VCaP (cell line): Measurements from ENCODE around the gene SCN9A.

Experiments
- H3K27ac ChIP-seq: fragments of 450-650 bp; 2 replicates; pipeline ENCODE4 v1.5.1; 2017
- CTCF ChIP-seq: fragments of 450-650 bp; conservative IDR thresholded peaks from 2 replicates; pipeline ENCODE4 v1.5.1; 2017; ENCODE audit warnings: mild to moderate bottlenecking, moderate library complexity

The SCN9A gene

GRCh38 chr2:166269322-166269721 is 106.4 kb downstream of the SCN9A start:
- H3K27ac ChIP-seq = no peak overlapping the region
- TF ChIP-seq CTCF = no peak

- H3K27ac ChIP-seq = no peak overlapping the region
- no peak for TF ChIP-seq CTCF
These were observed 117.9 kb downstream of the SCN9A start for GRCh38 chr2:166257859-166258258.

- H3K27ac ChIP-seq = no peak overlapping the region
- TF ChIP-seq CTCF = no peak
These were observed 118.8 kb downstream of the SCN9A start for GRCh38 chr2:166256896-166257295.

GRCh38 chr2:166249318-166249717 is 126.4 kb downstream of the SCN9A start:
- TF ChIP-seq CTCF = no peak
- no peak overlapping the region for H3K27ac ChIP-seq

GRCh38 chr2:166246901-166247300 is 128.8 kb downstream of the SCN9A start:
- no peak for TF ChIP-seq CTCF
- H3K27ac ChIP-seq = no peak overlapping the region

- H3K27ac ChIP-seq = no peak overlapping the region
- TF ChIP-seq CTCF = no peak
These were observed 133.4 kb downstream of the SCN9A start for GRCh38 chr2:166242309-166242708.

GRCh38 chr2:166240387-166241313 is 135.1 kb downstream of the SCN9A start:
- H3K27ac ChIP-seq = no peak overlapping the region

More at GRCh38 chr2:166240387-166241313, 135.1 kb downstream of the SCN9A start:
- TF ChIP-seq CTCF = no peak
